ENCODE data around the gene CCNG2. TPM values are rescaled to one million over a fixed set of nuclear protein-coding genes. Genes with fewer than 3 reads are reported as not detected.
A peak's percentile ranks its signal among the peaks of the same experiment; 100 is the strongest.

The CCNG2 gene
- total RNA-seq, 1 donor from 2014 or later = 94.2 TPM

DNA sequence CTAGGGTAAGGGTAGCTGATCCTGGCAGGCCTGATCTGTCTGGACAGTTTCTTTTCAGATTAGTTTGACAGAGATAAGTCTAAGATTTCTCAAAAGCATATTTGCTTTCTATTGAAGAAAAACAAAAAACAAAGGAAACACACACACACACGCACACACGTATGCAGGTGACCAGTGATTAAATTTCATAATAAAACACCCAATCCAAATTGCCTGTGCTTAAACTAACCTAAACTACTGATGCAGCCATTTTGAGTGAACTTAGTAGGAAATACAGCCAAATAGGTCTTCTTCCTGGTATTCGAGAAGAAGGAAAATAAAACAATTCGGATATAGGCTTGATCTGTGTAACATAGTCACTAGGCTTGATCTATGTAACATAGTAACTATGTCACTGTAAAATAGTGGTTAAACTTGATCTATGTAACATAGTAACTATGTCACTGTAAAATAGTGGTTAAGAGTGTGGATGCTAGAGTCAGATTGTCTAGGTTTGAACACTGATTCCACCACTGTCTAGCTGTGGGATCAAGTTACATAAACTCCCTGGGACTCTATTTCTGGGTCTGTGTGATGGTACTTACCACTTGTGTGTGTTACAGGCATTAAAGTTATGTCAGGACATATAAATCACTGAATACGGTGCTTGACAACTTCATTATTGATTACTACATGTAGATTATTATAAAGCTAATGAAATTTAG, 9.8 kb upstream of the CCNG2 start:
- no peak for DNase-seq

GRCh38 chr4:77148078-77148477, 8.9 kb upstream of the CCNG2 start:
- no peak for DNase-seq

- DNase-seq = no peak
These were observed 7.2 kb upstream of the CCNG2 start for GRCh38 chr4:77149789-77150188.

- DNase-seq = no peak
These were observed 5.8 kb upstream of the CCNG2 start for GRCh38 chr4:77151241-77151640.

- DNase-seq = peak; percentile 46
These were observed 4.6 kb upstream of the CCNG2 start for GRCh38 chr4:77152421-77152820.

- no peak for DNase-seq
These were observed 4.0 kb upstream of the CCNG2 start for GRCh38 chr4:77153006-77153405.

DNA sequence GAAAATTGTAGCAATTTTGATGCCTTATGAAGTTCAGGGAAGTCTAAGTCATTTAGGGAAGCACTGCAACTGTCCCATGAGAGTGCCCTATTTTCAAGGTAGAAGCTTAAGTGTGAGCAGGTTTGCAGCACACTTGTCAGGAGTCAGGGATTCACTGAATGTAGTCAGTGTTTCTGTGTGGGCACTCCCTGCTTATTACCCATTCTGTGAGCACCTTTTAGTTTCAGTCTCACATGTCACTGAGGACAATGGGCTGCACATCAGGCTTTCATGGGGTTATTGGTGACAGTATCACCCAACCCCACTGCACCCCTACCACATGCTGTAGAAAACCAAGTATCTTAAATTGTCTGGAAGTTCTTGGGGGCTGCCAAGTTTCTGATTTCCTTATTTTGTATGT, 2.9 kb upstream of the CCNG2 start:
- DNase-seq = no peak

- no peak for DNase-seq
These were observed 2.1 kb upstream of the CCNG2 start for GRCh38 chr4:77154761-77155499.

DNA sequence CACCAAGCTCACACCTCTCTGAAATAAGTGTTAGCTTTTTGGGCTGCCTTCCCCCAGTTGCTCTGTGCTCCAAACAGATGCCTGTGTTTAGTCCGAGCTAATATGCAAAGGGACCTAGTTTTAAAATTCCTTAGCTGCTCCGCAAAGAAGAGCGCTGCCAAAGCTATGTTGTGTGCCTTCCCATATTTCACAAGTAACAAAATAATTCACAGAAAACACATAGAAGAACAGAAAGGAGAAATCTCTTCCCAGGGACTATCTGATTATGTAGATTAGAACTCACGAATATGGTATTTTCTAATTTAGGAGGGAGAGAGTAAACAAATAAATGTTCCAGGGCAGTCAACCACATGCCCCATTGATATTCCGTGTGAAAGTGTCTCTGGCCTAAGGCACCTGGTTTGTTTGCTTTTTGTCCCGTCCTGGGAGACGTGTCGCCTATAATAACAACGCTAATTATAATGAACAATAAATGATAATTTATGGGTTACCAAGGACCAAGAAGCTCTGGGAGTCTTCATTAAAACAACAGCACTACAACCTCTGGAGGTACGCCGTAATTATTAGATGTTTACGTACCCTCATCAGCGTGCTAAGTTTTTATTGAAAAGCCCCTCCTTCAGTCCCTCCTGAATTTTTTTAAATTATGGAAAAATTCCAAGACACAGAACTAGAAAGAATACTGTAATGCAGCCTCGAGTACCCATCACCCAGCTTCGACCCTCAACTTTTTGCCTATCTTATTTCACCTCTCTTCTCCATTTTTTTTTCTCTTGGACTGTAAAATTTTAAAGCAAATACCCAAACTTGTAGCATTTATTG, 1.2 kb upstream of the CCNG2 start:
- peak; percentile 53 for DNase-seq

- DNase-seq = peak; percentile 100
These were observed 485 bp upstream of the CCNG2 start for GRCh38 chr4:77156533-77156911.

- DNase-seq = peak; percentile 97
These were observed 966 bp downstream of the CCNG2 start for GRCh38 chr4:77157859-77158486.

DNA sequence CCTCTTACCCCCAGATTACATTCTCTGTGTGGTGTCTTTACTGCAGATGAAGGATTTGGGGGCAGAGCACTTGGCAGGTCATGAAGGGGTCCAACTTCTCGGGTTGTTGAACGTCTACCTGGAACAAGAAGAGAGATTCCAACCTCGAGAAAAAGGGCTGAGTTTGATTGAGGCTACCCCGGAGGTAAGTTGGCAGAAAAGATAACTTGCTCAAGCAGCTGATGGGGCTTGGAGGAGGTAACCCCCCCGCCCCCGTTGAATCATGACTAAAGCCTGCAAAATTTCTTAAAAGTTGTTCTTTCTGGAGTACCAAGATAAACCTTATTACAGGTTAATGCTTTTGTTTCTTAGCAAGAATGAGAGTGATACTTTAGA, 1.5 kb downstream of the CCNG2 start:
- no peak for DNase-seq

GRCh38 chr4:77159806-77160205, 2.8 kb downstream of the CCNG2 start:
- peak; percentile 78 for DNase-seq

GRCh38 chr4:77163641-77164040, 6.6 kb downstream of the CCNG2 start:
- no peak for DNase-seq

- DNase-seq = no peak
These were observed 10.2 kb downstream of the CCNG2 start for GRCh38 chr4:77167173-77167572.

GRCh38 chr4:77167866-77168265, 10.9 kb downstream of the CCNG2 start:
- no peak for DNase-seq

- DNase-seq = peak; percentile 92
These were observed 12.5 kb downstream of the CCNG2 start for GRCh38 chr4:77169481-77169880.

GRCh38 chr4:77170926-77171325, 13.9 kb downstream of the CCNG2 start:
- no peak for DNase-seq

DNA sequence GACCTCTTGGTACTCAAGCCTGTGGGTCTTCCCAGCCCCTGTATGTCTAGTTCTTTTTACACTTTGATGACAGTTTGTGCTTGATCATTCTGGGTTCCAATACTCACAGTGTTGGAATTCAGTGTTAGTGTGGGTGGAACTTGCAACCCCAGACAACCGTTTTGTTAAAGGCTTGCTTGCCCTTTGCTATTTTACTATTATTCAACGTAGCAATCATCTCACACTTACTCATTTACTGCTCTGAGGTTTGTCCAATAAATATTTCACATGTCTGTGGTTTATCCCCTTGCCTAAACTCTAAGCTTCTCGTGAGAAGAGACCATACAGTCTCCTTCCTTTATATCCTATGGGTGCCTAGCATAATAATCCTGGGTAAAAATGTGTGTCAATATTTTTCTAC, 15.3 kb downstream of the CCNG2 start:
- no peak for DNase-seq

- DNase-seq = no peak
These were observed 17.4 kb downstream of the CCNG2 start for GRCh38 chr4:77174426-77174825.

- DNase-seq = no peak
These were observed 18.2 kb downstream of the CCNG2 start for GRCh38 chr4:77175201-77175611.

DNA sequence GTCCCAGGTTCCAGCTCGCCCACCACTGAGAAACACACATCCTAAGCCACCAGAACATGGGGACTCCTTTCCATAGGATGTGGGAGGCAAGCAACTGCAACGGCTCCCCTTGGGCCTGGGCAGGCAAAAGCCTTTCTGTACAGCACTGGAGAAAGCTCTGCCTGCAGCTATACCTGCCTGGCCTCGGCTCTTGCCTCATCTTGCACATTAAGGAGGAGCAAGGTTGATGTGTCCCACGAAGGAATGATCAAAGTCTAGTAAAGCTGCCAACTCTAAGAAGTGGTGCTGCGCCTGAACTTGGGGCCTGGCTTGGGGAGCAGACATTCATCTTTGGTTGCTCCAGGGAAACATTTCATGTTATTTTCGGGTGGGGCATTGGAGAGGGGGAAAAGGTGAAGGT, 19.6 kb downstream of the CCNG2 start:
- peak; percentile 56 for DNase-seq

GRCh38 chr4:77177199-77177598, 20.2 kb downstream of the CCNG2 start:
- DNase-seq = peak; percentile 97

All from tongue (tissue), 2 donors.